Ammon's horn (tissue), 1 donor: ENCODE results near the gene CYB561D2.

ENCODE experiments used
- DNase-seq: peaks from one replicate; pipeline ENCODE4 v3.0.0-alpha.2; 2016; ENCODE audit warnings: low spot score

Gene CYB561D2

GRCh38 chr3:50341996-50342650 lies 8.5 kb upstream of the CYB561D2 start:
- DNase-seq, result no peak

DNA sequence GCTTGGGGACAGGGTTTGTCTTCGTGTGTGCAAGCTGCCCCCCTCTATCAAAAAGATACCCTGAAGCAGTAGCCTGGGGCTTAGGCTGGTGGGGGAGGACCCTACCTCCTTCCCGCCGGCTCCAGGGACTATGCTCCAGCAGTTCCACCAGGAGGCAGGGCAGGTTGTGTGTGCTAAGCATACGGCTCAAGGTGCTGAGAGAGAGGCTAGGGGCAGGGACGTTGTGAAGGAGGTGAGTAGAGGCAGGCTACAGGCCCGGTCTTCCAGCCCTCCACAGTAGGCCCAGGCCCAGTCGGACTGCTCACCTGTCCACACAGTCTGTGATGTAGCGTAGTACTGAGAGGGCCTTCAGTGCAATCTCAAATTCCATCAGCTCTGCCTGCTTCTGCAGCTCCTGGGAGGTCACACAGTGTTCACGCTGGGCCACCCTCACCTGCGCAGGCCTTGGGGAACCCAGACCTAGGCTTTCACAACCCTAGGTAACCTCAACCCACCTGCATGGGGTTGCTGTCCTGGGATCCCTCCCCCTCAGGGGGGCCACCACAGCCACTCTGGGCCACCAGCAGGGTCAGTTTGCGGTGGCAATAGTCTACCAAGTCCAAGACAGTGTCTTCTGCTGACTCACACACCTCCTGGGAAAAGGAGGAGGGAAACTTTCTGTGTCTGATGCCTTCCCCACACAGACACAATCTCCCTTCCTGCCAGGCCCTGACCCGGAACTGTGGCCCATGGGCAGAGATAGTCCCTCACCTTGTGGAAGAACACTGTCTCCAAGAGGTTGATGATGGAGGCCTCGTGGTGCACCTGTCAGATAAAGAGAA lies 7.6 kb upstream of the CYB561D2 start:
- DNase-seq, result no peak

GRCh38 chr3:50345008-50345407 lies 5.7 kb upstream of the CYB561D2 start:
- no peak for DNase-seq

DNA sequence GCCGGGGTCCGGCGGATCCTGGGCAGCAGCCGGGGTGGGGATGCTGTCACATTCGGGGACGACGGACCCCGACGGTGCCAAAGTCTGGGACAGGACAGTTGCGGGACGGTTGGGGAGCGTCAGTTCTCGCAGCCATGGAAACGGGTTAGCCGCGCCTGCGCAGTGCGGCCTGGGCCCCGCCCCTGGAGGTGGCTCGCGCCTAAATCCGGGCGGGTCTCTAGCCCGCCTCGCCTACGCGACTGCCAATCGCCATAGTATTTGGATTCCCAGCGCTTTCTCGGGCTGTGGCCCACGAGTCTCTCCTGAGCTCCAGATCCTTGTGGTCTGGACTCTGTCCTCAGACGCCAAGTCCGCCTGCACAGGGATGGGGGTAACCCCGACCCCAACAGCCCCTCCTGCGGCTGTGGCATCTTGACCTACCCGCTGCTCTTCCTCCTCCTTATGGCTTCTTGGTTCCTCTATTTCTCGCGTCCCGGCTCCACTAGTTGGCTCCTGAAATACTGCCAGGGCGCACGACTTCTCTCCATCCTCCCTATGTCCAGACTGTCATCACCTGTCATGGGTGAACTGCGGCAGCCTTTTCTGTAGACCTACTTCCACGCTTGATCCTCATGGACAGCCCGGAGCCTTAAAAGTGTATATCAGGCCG lies 5.0 kb upstream of the CYB561D2 start, which contains the start of gene ZMYND10:
Gene ZMYND10 (minus strand): TSS at position 147 of the 649 bp plus-strand sequence. CDS start 153 bp downstream, outside the sequence.
- no peak for DNase-seq

DNA sequence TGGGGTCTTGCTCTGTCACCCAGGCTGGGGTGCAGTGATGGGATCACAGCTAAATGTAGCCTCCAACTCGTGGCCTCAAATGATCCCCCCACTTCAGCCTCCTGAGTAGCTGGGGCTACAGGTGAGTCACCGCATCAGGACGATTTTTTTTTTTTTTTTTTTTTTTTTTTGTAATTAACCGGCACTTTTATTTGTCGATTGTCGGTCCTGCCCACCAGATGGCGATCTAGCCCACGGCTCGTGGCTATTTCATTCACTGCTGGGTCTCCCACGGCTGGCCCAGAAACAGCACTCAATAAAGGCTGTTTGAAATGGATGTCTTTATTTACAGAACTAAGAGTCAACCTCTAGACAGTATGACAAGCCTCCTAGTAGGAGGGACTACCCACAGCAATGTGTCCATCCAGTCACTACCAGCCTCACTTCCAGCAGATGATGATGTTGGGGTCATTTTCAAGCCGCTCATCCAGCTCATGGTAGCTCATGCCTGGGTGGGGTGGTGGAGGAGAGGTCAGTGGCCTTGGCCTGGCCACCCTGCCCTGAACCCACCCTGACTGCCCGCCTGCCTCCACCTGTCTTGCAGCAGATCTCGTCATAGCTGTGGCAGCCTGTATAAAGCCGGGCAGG lies 3.4 kb upstream of the CYB561D2 start:
- DNase-seq, result peak; percentile 81

DNA sequence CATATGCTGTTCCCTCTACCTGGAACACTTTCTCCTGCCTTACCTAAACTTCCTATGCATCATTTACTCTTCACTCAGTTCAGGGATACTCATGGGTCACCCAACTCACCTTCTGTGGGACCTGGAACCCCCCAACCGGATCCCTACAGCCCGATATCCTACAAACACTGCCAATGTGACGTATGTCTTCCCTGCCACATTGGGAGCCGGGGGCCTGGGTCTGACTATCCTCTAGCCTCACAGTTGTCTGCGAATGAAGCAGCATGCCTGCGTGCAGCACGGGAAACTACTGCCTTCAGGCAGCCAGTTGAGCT lies 492 bp upstream of the CYB561D2 start:
- DNase-seq, result no peak

- DNase-seq, result no peak
Observed at GRCh38 chr3:50351323-50351697, 648 bp downstream of the CYB561D2 start.

GRCh38 chr3:50352781-50353180 lies 2.1 kb downstream of the CYB561D2 start:
- no peak for DNase-seq

DNA sequence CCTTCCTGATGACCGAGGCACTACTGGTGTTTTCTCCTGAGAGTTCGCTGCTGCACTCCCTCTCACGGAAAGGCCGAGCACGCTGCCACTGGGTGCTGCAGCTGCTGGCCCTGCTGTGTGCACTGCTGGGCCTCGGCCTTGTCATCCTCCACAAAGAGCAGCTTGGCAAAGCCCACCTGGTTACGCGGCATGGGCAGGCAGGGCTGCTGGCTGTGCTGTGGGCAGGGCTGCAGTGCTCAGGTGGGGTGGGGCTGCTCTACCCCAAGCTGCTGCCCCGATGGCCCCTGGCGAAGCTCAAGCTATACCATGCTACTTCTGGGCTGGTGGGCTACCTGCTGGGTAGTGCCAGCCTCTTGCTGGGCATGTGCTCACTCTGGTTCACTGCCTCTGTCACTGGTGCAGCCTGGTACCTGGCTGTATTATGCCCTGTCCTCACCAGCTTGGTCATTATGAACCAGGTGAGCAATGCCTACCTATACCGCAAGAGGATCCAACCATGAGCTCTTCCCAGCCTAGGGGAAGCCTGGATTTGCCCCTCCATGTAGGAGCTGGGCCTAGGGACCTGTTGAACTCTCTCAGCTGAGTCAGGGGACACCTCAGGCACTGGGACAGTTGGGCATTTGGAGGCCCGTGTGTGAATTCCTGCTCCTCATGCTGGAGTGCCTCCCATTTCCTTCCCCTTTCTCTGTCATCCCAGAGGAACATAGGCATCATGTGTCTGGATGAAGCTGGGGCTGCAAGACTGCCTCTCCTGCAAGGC lies 2.8 kb downstream of the CYB561D2 start:
- no peak for DNase-seq

GRCh38 chr3:50354186-50354764 lies 3.6 kb downstream of the CYB561D2 start:
- no peak for DNase-seq

DNA sequence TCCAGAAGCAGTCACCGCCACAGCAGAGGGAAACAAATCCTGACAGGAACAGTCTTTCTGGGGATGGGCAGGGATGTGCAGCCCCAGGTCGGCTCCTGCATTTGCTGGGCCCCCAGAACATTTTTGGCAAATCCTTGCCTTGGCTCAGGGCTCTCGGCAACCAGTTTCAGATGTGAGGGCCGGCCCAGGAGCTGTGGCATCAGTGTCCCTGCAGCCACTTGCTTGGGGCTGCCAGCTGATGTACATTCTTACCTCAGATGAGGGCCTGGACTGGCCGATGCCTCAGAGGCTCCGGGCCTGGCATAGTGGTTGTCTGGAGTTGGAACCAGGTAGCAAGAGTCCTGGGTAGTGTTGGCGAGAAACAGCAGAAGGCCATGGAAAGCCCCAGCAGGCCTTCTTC lies 4.2 kb downstream of the CYB561D2 start:
- DNase-seq, result no peak

- DNase-seq, result no peak
Observed at GRCh38 chr3:50355829-50356552, 5.3 kb downstream of the CYB561D2 start.

GRCh38 chr3:50356553-50356952 lies 5.9 kb downstream of the CYB561D2 start:
- DNase-seq, result no peak

GRCh38 chr3:50357481-50357880 lies 6.8 kb downstream of the CYB561D2 start:
- DNase-seq, result no peak

- no peak for DNase-seq
Observed at GRCh38 chr3:50358355-50358910, 7.8 kb downstream of the CYB561D2 start.

- DNase-seq, result peak; percentile 100
Observed at GRCh38 chr3:50358911-50359759, 8.5 kb downstream of the CYB561D2 start, which contains the start of gene TMEM115. Gene TMEM115, minus strand, starts transcription at chr3:50359521. Its CDS starts 458 bp downstream, at chr3:50359063.

DNA sequence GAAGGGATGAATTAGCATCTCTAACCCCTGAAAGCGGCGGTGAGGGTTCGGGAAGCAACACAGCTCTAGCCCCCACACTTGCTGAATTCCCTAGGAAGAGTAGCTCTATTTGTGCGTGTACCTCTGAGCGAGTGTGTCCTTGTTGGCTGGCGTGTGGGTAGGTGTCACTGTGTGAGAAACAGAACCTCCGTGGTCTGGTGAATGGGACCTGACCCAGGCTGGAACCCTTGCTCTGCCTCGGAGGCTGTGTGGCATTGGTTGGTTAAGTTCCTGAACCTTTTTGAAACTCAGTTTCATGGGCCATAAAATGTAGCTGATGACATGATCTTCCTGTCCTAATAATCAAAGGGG lies 9.1 kb downstream of the CYB561D2 start:
- no peak for DNase-seq

DNA sequence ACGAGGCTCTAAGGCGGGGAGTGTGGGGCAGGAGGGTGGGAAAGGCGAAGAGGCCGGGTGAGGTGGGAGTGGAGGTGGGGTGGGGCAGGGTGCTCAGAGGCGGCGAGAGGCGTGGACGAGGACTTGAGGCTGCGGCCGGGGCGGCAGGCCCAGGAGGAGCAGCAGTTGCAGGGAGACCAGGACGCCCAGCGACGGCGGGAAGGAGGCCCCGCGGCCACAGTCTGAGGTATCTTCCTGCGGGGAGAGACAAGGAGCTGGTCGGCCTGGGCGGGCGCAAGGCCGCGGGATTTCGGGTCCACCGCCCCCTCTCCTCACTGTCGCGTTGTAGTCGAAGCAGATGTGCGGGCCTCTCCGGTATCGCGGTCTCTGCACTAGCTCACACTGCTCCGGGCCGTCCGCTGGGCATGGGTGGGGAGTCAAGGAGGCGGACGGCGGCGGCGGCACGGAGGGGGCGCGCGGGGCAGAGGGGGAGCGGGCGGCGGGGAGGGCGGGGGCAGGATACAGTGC lies 14.0 kb downstream of the CYB561D2 start:
- no peak for DNase-seq
